HEK293 (cell line): ENCODE results near the gene SVIL.

ENCODE experiments used
- GLIS2 ChIP-seq: fragments of 450-650 bp; formaldehyde crosslinking; IDR thresholded peaks from 2 replicates; pipeline ENCODE4 v1.5.1; 2016; ENCODE audit warnings: missing biosample characterization, missing genetic modification characterization
- PATZ1 ChIP-seq: fragments of 450-650 bp; formaldehyde crosslinking; IDR thresholded peaks from 2 replicates; pipeline ENCODE4 v1.5.1; 2016; ENCODE audit warnings: missing biosample characterization, missing genetic modification characterization
- PRDM10 ChIP-seq: fragments of 450-650 bp; formaldehyde crosslinking; IDR thresholded peaks from 2 replicates; pipeline ENCODE4 v1.5.1; 2016; ENCODE audit warnings: missing biosample characterization, missing genetic modification characterization
- SP3 ChIP-seq: fragments of 450-650 bp; formaldehyde crosslinking; IDR thresholded peaks from 2 replicates; pipeline ENCODE4 v1.5.1; 2016; ENCODE audit warnings: missing biosample characterization, missing genetic modification characterization
- TSHZ1 ChIP-seq: fragments of 450-650 bp; formaldehyde crosslinking; IDR thresholded peaks from 2 replicates; pipeline ENCODE4 v1.5.1; 2016; ENCODE audit warnings: missing biosample characterization, missing genetic modification characterization, borderline replicate concordance
- YY1 ChIP-seq: fragments of 450-650 bp; formaldehyde crosslinking; IDR thresholded peaks from 2 replicates; pipeline ENCODE4 v1.5.1; 2018; ENCODE audit warnings: missing biosample characterization, missing genetic modification characterization
- ZBTB1 ChIP-seq: fragments of 450-650 bp; formaldehyde crosslinking; IDR thresholded peaks from 2 replicates; pipeline ENCODE4 v1.5.1; 2016; ENCODE audit warnings: missing biosample characterization, missing genetic modification characterization
- ZBTB10 ChIP-seq: fragments of 450-650 bp; formaldehyde crosslinking; IDR thresholded peaks from 2 replicates; pipeline ENCODE4 v1.5.1; 2016; ENCODE audit warnings: missing biosample characterization, missing genetic modification characterization
- ZBTB20 ChIP-seq: fragments of 450-650 bp; formaldehyde crosslinking; IDR thresholded peaks from 2 replicates; pipeline ENCODE4 v1.5.1; 2016; ENCODE audit warnings: missing biosample characterization, missing genetic modification characterization
- ZBTB8A ChIP-seq: fragments of 450-650 bp; formaldehyde crosslinking; IDR thresholded peaks from 2 replicates; pipeline ENCODE4 v1.5.1; 2016; ENCODE audit warnings: missing biosample characterization, missing genetic modification characterization
- ZFHX2 ChIP-seq: fragments of 450-650 bp; formaldehyde crosslinking; conservative IDR thresholded peaks from 2 replicates; pipeline ENCODE4 v1.5.1; 2016; ENCODE audit warnings: missing biosample characterization, missing genetic modification characterization
- ZFP41 ChIP-seq: fragments of 450-650 bp; formaldehyde crosslinking; IDR thresholded peaks from 2 replicates; pipeline ENCODE4 v1.5.1; 2016; ENCODE audit warnings: missing biosample characterization, missing genetic modification characterization, borderline replicate concordance
- ZNF10 ChIP-seq: fragments of 450-650 bp; formaldehyde crosslinking; IDR thresholded peaks from 2 replicates; pipeline ENCODE4 v1.5.1; 2017; ENCODE audit warnings: missing biosample characterization, missing genetic modification characterization
- ZNF112 ChIP-seq: fragments of 450-650 bp; formaldehyde crosslinking; IDR thresholded peaks from 2 replicates; pipeline ENCODE4 v1.5.0; 2017; ENCODE audit warnings: missing biosample characterization, missing genetic modification characterization
- ZNF169 ChIP-seq: fragments of 450-650 bp; formaldehyde crosslinking; IDR thresholded peaks from 2 replicates; pipeline ENCODE4 v1.5.1; 2016; ENCODE audit warnings: missing biosample characterization, missing genetic modification characterization
- ZNF221 ChIP-seq: fragments of 450-650 bp; formaldehyde crosslinking; IDR thresholded peaks from 2 replicates; pipeline ENCODE4 v1.5.1; 2017; ENCODE audit warnings: missing biosample characterization, missing genetic modification characterization, borderline replicate concordance
- ZNF341 ChIP-seq: fragments of 450-650 bp; formaldehyde crosslinking; IDR thresholded peaks from 2 replicates; pipeline ENCODE4; 2016; ENCODE audit warnings: low read depth, missing biosample characterization, missing genetic modification characterization
- ZNF366 ChIP-seq: fragments of 450-650 bp; formaldehyde crosslinking; conservative IDR thresholded peaks from 2 replicates; pipeline ENCODE4 v1.5.1; 2016; ENCODE audit warnings: missing biosample characterization, missing genetic modification characterization
- ZNF394 ChIP-seq: fragments of 450-650 bp; formaldehyde crosslinking; IDR thresholded peaks from 2 replicates; pipeline ENCODE4 v1.5.1; 2016; ENCODE audit warnings: missing biosample characterization, missing genetic modification characterization, mild to moderate bottlenecking, moderate library complexity, borderline replicate concordance
- ZNF580 ChIP-seq: fragments of 450-650 bp; formaldehyde crosslinking; IDR thresholded peaks from 2 replicates; pipeline ENCODE4 v1.5.1; 2016; ENCODE audit warnings: missing biosample characterization, missing genetic modification characterization
- ZNF629 ChIP-seq: fragments of 450-650 bp; formaldehyde crosslinking; IDR thresholded peaks from 2 replicates; pipeline ENCODE4 v1.5.1; 2017; ENCODE audit warnings: missing biosample characterization, missing genetic modification characterization
- ZNF660 ChIP-seq: fragments of 450-650 bp; IDR thresholded peaks from 2 replicates; pipeline ENCODE4 v1.5.1; 2018; ENCODE audit warnings: missing biosample characterization, mild to moderate bottlenecking, missing genetic modification characterization
- ZSCAN18 ChIP-seq: fragments of 450-650 bp; formaldehyde crosslinking; IDR thresholded peaks from 2 replicates; pipeline ENCODE4 v1.5.1; 2016; ENCODE audit warnings: missing biosample characterization, missing genetic modification characterization
- ZSCAN30 ChIP-seq: fragments of 450-650 bp; IDR thresholded peaks from 2 replicates; pipeline ENCODE4 v1.5.1; 2018; ENCODE audit warnings: missing biosample characterization, mild to moderate bottlenecking, missing genetic modification characterization, moderate library complexity

The SVIL gene

GRCh38 chr10:29646238-29646902, 11.6 kb upstream of the SVIL start (continued):
- no peak for TF ChIP-seq ZNF112 (tag by site-specific recombination)
- peak; percentile 43; the same call in 1 of the 2 replicates for TF ChIP-seq ZFHX2 (tag by site-specific recombination)
- peak; percentile 76 for TF ChIP-seq ZNF10
- no peak for TF ChIP-seq ZNF221
- TF ChIP-seq GLIS2 (tag by site-specific recombination) = no peak; the same call in 1 of the 2 replicates
- peak; percentile 95 for TF ChIP-seq TSHZ1 (tag by site-specific recombination)
- 0 out of 2 replicates have a peak, but pooled peaks have one; percentile 23 for TF ChIP-seq ZSCAN30 (tag by site-specific recombination)
- no peak for TF ChIP-seq ZFP41
- TF ChIP-seq ZNF629 (tag by site-specific recombination) = peak; percentile 88
- no peak for TF ChIP-seq ZNF169 (tag by site-specific recombination)
- TF ChIP-seq ZNF580 (tag by site-specific recombination) = peak; percentile 70; the same call in 1 of the 2 replicates
- peak; percentile 54 for TF ChIP-seq ZNF341 (tag by site-specific recombination)
- no peak for TF ChIP-seq ZBTB10 (tag by site-specific recombination)
- no peak for TF ChIP-seq YY1 (tag by site-specific recombination)
- peak; percentile 73 for TF ChIP-seq PRDM10 (tag by site-specific recombination)
- peak; percentile 98 for TF ChIP-seq ZBTB20 (tag by site-specific recombination)
- peak; percentile 93 for TF ChIP-seq ZNF366 (tag by site-specific recombination)
- peak; percentile 43 for TF ChIP-seq ZBTB8A (tag by site-specific recombination)
- TF ChIP-seq PATZ1 (tag by site-specific recombination) = peak; percentile 80
- TF ChIP-seq ZBTB1 (tag by site-specific recombination) = peak; percentile 30; the same call in 1 of the 2 replicates
- TF ChIP-seq SP3 = peak; percentile 28; the same call in 1 of the 2 replicates
- 0 out of 2 replicates have a peak, but pooled peaks have one; percentile 54 for TF ChIP-seq ZNF660 (tag by site-specific recombination)
- peak; percentile 100 for TF ChIP-seq ZNF394
- no peak for TF ChIP-seq ZSCAN18
